Colonic mucosa (tissue), 4 donors: ENCODE results near the gene STAB1. TPM values are rescaled to one million over a fixed set of nuclear protein-coding genes. Genes with fewer than 3 reads are reported as not detected.
A peak's percentile ranks its signal among the peaks of the same experiment; 100 is the strongest.

ENCODE experiments used
- DNase-seq: peaks from one replicate; pipeline ENCODE4 v3.0.0-alpha.2; 2020
- H3K27ac ChIP-seq: fragments of 200-600 bp; one replicate; pipeline ENCODE4 v1.8.0; 2021
- H3K27me3 ChIP-seq: fragments of 200-600 bp; one replicate; pipeline ENCODE4 v1.8.0; 2021
- H3K36me3 ChIP-seq: fragments of 200-600 bp; one replicate; pipeline ENCODE4 v1.8.0; 2021
- H3K4me1 ChIP-seq: fragments of 200-600 bp; one replicate; pipeline ENCODE4 v1.8.0; 2021; ENCODE audit warnings: mild to moderate bottlenecking
- H3K4me3 ChIP-seq: fragments of 200-600 bp; one replicate; pipeline ENCODE4 v1.8.0; 2021
- H3K9ac ChIP-seq, 2 donors: one replicate each; pipeline ENCODE4 v1.7.0; 2013; ENCODE audit warnings: control low read depth in 2 of 2, low read depth in 2 of 2, low read length in 2 of 2
- H3K9me3 ChIP-seq: fragments of 200-600 bp; one replicate; pipeline ENCODE4 v1.8.0; 2021
- CTCF ChIP-seq: fragments of 200-600 bp; IDR thresholded peaks from one replicate; pipeline ENCODE4 v1.8.0; 2022; ENCODE audit warnings: antibody characterized with exemption, mild to moderate bottlenecking
- intact Hi-C: fragments of 100-400 bp; cut with DNase I; formaldehyde crosslinking; loops from one replicate; pipeline ENCODE4 v1.14.1; 2022
- total RNA-seq, 2 donors: library from RNA; stranded (reverse); fragmentation: NEBNext Ultra II Directional in 1 of 2; extraction: Animal tissue kit (Norgen Biotek cat#: 25700) in 1 of 2; gene quantifications; one replicate each; pipeline ENCODE4 v1.2.1, GENCODE V29; 2021
- donor health status: healthy.
- donor health status: DM: no; HTN: no; CAD: no.
- donor health status: DM: no; HTN: no; CAD: no.

The STAB1 gene
- total RNA-seq, 2 donors from 2014 or later: 41.1 to 46.5 TPM

- no peak overlapping the region for H3K9ac ChIP-seq
- H3K27me3 ChIP-seq: no peaks in the 10 kb centered on the region
- no peak overlapping the region for H3K27ac ChIP-seq
- no peaks in the 10 kb centered on the region for H3K36me3 ChIP-seq
- peaks cover 3% of the 10 kb centered on the region for H3K4me1 ChIP-seq
- no peaks in the 10 kb centered on the region for H3K9me3 ChIP-seq
- intact Hi-C loops: no loop called here
- no peak overlapping the region for H3K4me3 ChIP-seq
- no peak for DNase-seq
- no peak for TF ChIP-seq CTCF
Observed at GRCh38 chr3:52527732-52528585, 32.8 kb downstream of the STAB1 start.

DNA sequence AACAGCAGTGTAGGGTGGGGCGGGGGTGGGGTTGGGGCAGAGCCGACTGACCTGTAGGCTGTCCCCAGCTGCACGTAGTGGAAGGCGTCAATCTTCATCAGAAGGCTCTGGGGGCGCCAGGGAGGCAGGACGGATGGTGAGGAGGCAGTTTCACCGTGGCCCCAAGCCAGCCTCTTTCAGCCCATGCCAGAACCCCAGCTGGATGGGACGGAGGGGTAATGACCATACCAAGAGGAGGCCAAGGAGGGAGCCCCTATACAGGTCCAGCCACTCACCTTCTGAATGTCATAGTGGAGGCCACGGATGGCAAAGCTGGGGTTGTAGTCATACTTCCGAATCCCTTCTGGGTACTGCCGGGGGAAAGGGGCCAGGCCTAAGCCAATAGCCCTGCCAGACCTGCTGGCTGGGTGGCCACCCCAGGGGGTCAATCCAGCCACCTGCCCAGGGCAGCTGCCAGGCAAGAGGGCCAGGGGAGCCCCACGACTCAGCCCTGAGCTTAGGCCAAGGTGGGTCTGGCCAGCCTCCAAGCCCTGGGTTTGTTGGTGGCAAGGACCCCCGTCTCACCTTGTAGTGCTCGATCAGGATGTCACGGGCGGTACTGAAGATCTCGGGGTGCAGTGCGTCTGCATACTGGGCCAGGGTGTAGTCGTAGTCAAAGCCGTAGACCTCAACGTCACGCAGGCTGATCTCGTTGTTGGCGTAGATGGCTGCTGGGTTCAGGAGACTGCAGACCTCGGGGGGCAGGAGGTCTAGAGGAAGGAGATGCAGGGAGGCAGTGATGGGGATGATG, 33.6 kb downstream of the STAB1 start:
- intact Hi-C loops: no loop called here
- no peak for DNase-seq
- H3K27ac ChIP-seq: no peak overlapping the region
- H3K9me3 ChIP-seq: no peaks in the 10 kb centered on the region
- no peaks in the 10 kb centered on the region for H3K36me3 ChIP-seq
- H3K9ac ChIP-seq: no peak overlapping the region
- H3K27me3 ChIP-seq: no peaks in the 10 kb centered on the region
- no peak for TF ChIP-seq CTCF
- H3K4me1 ChIP-seq: peaks cover 3% of the 10 kb centered on the region
- no peak overlapping the region for H3K4me3 ChIP-seq

DNA sequence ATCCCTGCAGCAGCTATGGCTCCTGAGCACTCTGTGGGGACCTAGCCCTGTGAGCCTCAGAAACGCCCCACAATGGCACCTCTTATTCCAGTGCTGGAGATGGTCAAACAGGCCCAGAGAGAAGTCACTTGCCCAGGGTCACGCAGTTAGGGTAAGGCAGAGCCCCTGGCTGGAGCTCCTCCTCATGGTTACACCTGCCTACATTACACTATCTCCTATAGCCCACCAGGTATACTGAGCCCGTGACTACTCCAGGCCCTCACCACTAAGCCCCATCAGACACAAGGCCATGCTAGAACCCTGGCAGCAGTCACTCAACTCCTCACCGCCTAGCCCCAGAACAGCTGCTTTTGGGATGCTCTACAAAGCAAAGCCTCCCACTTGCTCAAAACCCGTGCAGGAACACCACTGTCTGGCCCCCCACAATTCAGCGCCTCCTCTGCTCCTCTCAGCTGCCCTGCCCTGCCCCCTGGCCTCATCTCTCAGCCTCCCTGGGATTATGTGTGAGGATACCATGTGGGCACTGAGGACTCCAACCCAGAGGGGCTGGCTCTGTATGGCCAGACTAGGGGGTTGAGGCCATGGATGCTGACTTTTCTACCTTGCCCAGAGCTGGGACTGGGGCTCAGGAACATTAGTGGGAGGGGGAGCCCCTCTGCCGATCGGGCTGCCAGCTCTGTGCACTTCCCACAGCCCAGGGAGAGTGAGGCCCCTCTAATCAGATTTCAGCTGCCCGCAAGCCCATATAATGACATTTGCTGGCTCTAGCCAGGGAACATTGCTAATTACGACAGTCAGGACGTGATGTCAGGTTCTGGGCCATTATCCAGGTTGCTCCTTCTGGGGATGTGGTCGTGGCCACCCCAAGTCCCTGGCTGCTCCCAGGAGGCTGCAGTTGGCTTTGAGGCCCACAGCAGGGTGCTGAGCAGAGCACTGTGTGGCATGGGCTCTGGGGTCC, 34.5 kb downstream of the STAB1 start:
- intact Hi-C loops: no loop called here
- Histone ChIP-seq H3K9ac (no peak overlapping the region), H3K4me3 (no peak overlapping the region), H3K27ac (no peak overlapping the region), H3K9me3 (no peaks in the 10 kb centered on the region), H3K27me3 (no peaks in the 10 kb centered on the region), H3K4me1 (peaks cover 3% of the 10 kb centered on the region), H3K36me3 (no peaks in the 10 kb centered on the region)
- no peak for DNase-seq
- TF ChIP-seq CTCF: no peak

- Histone ChIP-seq H3K4me3 (no peak overlapping the region), H3K36me3 (no peaks in the 10 kb centered on the region), H3K9me3 (no peaks in the 10 kb centered on the region), H3K27ac (no peak overlapping the region), H3K4me1 (peaks cover 9% of the 10 kb centered on the region), H3K27me3 (no peaks in the 10 kb centered on the region), H3K9ac (peak overlapping the region in 1 of 2 donors; percentile 35)
- DNase-seq: no peak
- intact Hi-C loops: no loop called here
- TF ChIP-seq CTCF: no peak
Observed at GRCh38 chr3:52530918-52531826, 36.0 kb downstream of the STAB1 start.
